Epithelial cell of proximal tubule (primary cell): ENCODE data around the gene SF3A1. TPM values are rescaled to one million over a fixed set of nuclear protein-coding genes. Genes with fewer than 3 reads are reported as not detected.

Experiments
- DNase-seq: peaks from one replicate; pipeline ENCODE4 v3.0.0-alpha.2; 2011; ENCODE audit warnings: low read depth
- H3K4me3 ChIP-seq: 2 replicates; pipeline ENCODE4 v1.5.1; 2011; ENCODE audit warnings: low read depth, mild to moderate bottlenecking, low read length
- total RNA-seq: library from RNA; depleted of rRNA; stranded (reverse); fragments of >200 nt; gene quantifications from 2 replicates; pipeline ENCODE4 v1.2.3, GENCODE V29; 2015
- TF ChIP-seq, protein P1 (sequence below): conservative IDR thresholded peaks from 2 replicates; pipeline ENCODE4 v1.5.1; 2012; ENCODE audit warnings: low read depth, mild to moderate bottlenecking, low read length

The SF3A1 gene
- total RNA-seq, 1 donor from 2014 or later = 42.6 TPM

- no peak for DNase-seq
Observed at GRCh38 chr22:30328466-30329049, 28.1 kb downstream of the SF3A1 start.

DNA sequence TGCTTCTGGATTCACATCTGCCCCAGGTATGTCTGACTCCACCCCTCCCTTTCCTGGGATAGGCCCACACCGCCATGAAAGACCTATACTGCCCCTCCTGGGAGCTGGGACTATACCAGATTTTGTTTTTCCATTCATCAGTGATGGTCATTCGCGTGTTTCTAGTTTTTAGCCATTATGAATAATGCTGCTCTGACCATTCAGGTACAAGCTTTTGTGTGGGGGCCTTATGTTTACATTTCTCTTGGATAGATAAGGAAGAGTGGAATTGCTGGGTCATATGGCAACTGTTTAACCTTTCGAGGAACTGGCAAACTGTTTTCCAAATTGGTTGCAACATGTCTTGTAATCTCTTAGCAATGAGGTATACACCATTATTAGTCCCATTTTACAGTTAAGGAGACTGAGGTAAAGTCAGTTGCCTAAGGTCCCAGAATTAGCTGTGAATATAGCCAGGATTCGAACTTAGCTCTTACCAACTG is 28.8 kb downstream of the SF3A1 start:
- no peak overlapping the region for H3K4me3 ChIP-seq
- TF ChIP-seq, protein P1, sequence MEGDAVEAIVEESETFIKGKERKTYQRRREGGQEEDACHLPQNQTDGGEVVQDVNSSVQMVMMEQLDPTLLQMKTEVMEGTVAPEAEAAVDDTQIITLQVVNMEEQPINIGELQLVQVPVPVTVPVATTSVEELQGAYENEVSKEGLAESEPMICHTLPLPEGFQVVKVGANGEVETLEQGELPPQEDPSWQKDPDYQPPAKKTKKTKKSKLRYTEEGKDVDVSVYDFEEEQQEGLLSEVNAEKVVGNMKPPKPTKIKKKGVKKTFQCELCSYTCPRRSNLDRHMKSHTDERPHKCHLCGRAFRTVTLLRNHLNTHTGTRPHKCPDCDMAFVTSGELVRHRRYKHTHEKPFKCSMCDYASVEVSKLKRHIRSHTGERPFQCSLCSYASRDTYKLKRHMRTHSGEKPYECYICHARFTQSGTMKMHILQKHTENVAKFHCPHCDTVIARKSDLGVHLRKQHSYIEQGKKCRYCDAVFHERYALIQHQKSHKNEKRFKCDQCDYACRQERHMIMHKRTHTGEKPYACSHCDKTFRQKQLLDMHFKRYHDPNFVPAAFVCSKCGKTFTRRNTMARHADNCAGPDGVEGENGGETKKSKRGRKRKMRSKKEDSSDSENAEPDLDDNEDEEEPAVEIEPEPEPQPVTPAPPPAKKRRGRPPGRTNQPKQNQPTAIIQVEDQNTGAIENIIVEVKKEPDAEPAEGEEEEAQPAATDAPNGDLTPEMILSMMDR = peak; percentile 26
- no peak for DNase-seq

More at GRCh38 chr22:30328466-30329049, 28.1 kb downstream of the SF3A1 start:
- no peak overlapping the region for H3K4me3 ChIP-seq
- TF ChIP-seq, protein P1 = no peak

GRCh38 chr22:30326706-30327362 is 29.9 kb downstream of the SF3A1 start, which contains the start of gene TBC1D10A:
Gene TBC1D10A, minus strand, starts transcription at chr22:30326941. Its CDS starts 60 bp downstream, at chr22:30326881.
- H3K4me3 ChIP-seq = peak within 1 kb of the TSS; percentile 74
- DNase-seq = no peak

GRCh38 chr22:30326255-30326705 is 30.4 kb downstream of the SF3A1 start:
- DNase-seq = no peak
- TF ChIP-seq, protein P1 = no peak
- peak overlapping the region; percentile 74 for H3K4me3 ChIP-seq

More at GRCh38 chr22:30326706-30327362, 29.9 kb downstream of the SF3A1 start, which contains the start of gene TBC1D10A:
- TF ChIP-seq, protein P1 = no peak

- H3K4me3 ChIP-seq = peak overlapping the region; percentile 74
- no peak for DNase-seq
- TF ChIP-seq, protein P1 = no peak
Observed at GRCh38 chr22:30325724-30326254, 30.9 kb downstream of the SF3A1 start.

GRCh38 chr22:30325065-30325720 is 31.5 kb downstream of the SF3A1 start:
- H3K4me3 ChIP-seq = peak overlapping the region; percentile 74
- TF ChIP-seq, protein P1 = no peak
- peak; percentile 78 for DNase-seq
